Testis (tissue), 2 donors: ENCODE measurements around the gene STAT6.

Experiments
- POLR2A ChIP-seq: fragments of 450-650 bp; IDR thresholded peaks from one replicate; pipeline ENCODE4 v1.6.1; 2017; ENCODE audit warnings: antibody characterized with exemption, mild to moderate bottlenecking, moderate library complexity
- TF ChIP-seq, protein P1 (sequence below), 3 experiments: fragments of 450-650 bp in 2 of 3; fragments of 200-600 bp in 1 of 3; sonication (generic) in 1 of 3; IDR thresholded peaks; one replicate each; pipeline ENCODE4 v1.5.1; 2016 to 2019; ENCODE audit warnings: antibody characterized with exemption in 3 of 3, mild to moderate bottlenecking in 2 of 3, moderate library complexity in 1 of 3

- TF ChIP-seq, protein P1, sequence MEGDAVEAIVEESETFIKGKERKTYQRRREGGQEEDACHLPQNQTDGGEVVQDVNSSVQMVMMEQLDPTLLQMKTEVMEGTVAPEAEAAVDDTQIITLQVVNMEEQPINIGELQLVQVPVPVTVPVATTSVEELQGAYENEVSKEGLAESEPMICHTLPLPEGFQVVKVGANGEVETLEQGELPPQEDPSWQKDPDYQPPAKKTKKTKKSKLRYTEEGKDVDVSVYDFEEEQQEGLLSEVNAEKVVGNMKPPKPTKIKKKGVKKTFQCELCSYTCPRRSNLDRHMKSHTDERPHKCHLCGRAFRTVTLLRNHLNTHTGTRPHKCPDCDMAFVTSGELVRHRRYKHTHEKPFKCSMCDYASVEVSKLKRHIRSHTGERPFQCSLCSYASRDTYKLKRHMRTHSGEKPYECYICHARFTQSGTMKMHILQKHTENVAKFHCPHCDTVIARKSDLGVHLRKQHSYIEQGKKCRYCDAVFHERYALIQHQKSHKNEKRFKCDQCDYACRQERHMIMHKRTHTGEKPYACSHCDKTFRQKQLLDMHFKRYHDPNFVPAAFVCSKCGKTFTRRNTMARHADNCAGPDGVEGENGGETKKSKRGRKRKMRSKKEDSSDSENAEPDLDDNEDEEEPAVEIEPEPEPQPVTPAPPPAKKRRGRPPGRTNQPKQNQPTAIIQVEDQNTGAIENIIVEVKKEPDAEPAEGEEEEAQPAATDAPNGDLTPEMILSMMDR (IDR thresholded peaks at IDR 0.05), result no peak
- no peak for TF ChIP-seq POLR2A
These were observed 52.7 kb downstream of the STAT6 start for GRCh38 chr12:57058454-57058853.
